SIG-M5 (cell line): ENCODE results near the gene CFAP92.
"Not testable (repeated sequence)": the region's sequence is repeated elsewhere in the genome, so short reads cannot be mapped to it uniquely, and the experiment has no call there.

Experiments used
- DNase-seq: peaks from one replicate; lab custom pipeline; 2025; lab: John Stamatoyannopoulos, UW

Gene CFAP92

GRCh38 chr3:128889139-128889894, 104.6 kb downstream of the CFAP92 start:
- DNase-seq, result no peak

GRCh38 chr3:128884992-128885391, 108.9 kb downstream of the CFAP92 start:
- no peak for DNase-seq

- DNase-seq, result no peak
These were observed 111.2 kb downstream of the CFAP92 start for GRCh38 chr3:128882719-128883118.

- DNase-seq, result no peak
These were observed 112.3 kb downstream of the CFAP92 start for GRCh38 chr3:128881576-128881975.

GRCh38 chr3:128880455-128880854, 113.4 kb downstream of the CFAP92 start:
- not testable (repeated sequence) for DNase-seq

- DNase-seq, result no peak
These were observed 113.9 kb downstream of the CFAP92 start for GRCh38 chr3:128879991-128880390.

- DNase-seq, result peak; percentile 65
These were observed 114.5 kb downstream of the CFAP92 start, which contains the start of gene ACAD9 for GRCh38 chr3:128879125-128879969. TSS of gene ACAD9 (plus strand) at chr3:128879620. CDS start at chr3:128879692, 72 bp downstream.

GRCh38 chr3:128878556-128879124, 115.2 kb downstream of the CFAP92 start:
- DNase-seq, result no peak

GRCh38 chr3:128878011-128878457, 115.8 kb downstream of the CFAP92 start:
- no peak for DNase-seq

GRCh38 chr3:128875556-128876120, 118.2 kb downstream of the CFAP92 start:
- no peak for DNase-seq

GRCh38 chr3:128874481-128875180, 119.2 kb downstream of the CFAP92 start:
- DNase-seq, result no peak

GRCh38 chr3:128873244-128874022, 120.4 kb downstream of the CFAP92 start:
- no peak for DNase-seq

GRCh38 chr3:128872744-128873143, 121.1 kb downstream of the CFAP92 start:
- DNase-seq, result no peak

- no peak for DNase-seq
These were observed 121.6 kb downstream of the CFAP92 start for GRCh38 chr3:128872282-128872681.

- no peak for DNase-seq
These were observed 123.5 kb downstream of the CFAP92 start for GRCh38 chr3:128870347-128870746.

GRCh38 chr3:128867200-128868125, 126.4 kb downstream of the CFAP92 start:
- peak; percentile 88 for DNase-seq

- not testable (repeated sequence) for DNase-seq
These were observed 128.7 kb downstream of the CFAP92 start for GRCh38 chr3:128864849-128865804.

GRCh38 chr3:128864351-128864811, 129.5 kb downstream of the CFAP92 start:
- no peak for DNase-seq
